ENCODE data around the gene CACNA2D3. TPM values are rescaled to one million over a fixed set of nuclear protein-coding genes. Genes with fewer than 3 reads are reported as not detected.

CACNA2D3 gene
- polyA plus RNA-seq, 1 donor (not counting 4 experiments of a cell fraction or from before 2014, with no cell fraction given) = 0.08 TPM

DNA sequence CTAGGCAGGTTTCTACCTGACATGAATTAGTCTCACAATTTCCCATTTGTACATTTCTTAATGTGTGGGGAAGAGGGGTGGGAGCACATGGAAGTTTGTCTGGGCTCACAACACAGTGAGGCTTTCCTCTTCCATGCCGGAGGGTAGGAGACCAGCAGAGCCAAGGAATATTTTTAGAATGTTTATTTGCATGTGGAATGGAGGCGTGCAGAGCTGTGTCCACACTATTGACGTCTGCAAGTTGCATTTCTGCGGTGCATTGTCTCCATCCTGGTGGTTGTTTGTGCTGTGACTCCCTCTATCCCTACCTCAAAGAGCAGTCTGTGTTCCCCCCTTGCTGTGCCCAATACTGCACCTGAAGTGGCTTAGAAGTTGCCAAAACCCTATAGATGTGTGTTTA is 908.6 kb downstream of the CACNA2D3 start:
- Histone ChIP-seq H3K4me3 (ENCODE audit: control insufficient read depth in 2 of 3, extremely low read depth in 1 of 3, insufficient read depth in 2 of 3, low read depth in 1 of 3, low read length in 3 of 3) (no peak overlapping the region), H3K27me3 (ENCODE audit: control insufficient read depth, extremely low read depth, insufficient read depth, low read length) (no peaks in the 10 kb centered on the region), H3K27ac (ENCODE audit: control insufficient read depth, insufficient read depth, low read length) (no peak overlapping the region), H3K9me1 (ENCODE audit: control insufficient read depth, extremely low read depth, insufficient read depth, low read length) (no peaks in the 10 kb centered on the region), H4K20me1 (ENCODE audit: control insufficient read depth, extremely low read depth, insufficient read depth, low read length) (no peaks in the 10 kb centered on the region), H3K36me3 (ENCODE audit: control insufficient read depth in 2 of 2, extremely low read depth in 1 of 2, insufficient read depth in 2 of 2, low read length in 2 of 2) (no peaks in the 10 kb centered on the region), H3K9me3 (ENCODE audit: control insufficient read depth, low read depth, low read length) (no peaks in the 10 kb centered on the region), H3K4me1 (ENCODE audit: control insufficient read depth, extremely low read depth, insufficient read depth, low read length) (no peaks in the 10 kb centered on the region), H3K9ac (ENCODE audit: control insufficient read depth, extremely low read depth, insufficient read depth, low read length) (no peak overlapping the region), H3K4me2 (ENCODE audit: control insufficient read depth, extremely low read depth, insufficient read depth, low read depth, low read length) (no peak overlapping the region), H2AFZ (ENCODE audit: control insufficient read depth, low read length) (no peak overlapping the region), H3K79me2 (ENCODE audit: control insufficient read depth, insufficient read depth, low read length) (no peaks in the 10 kb centered on the region)
- DNase-seq (ENCODE audit: low read depth, low spot score) (no peak), FAIRE-seq (no peak)
- dilution Hi-C loops (cut with MboI; ENCODE audit: extremely low pct_ligation_motif_present, low sequenced_read_pairs) = no loop called here
- TF ChIP-seq EZH2 (IDR thresholded peaks at IDR 0.05; ENCODE audit: low read length) (no peak), CTCF (optimal IDR thresholded peaks at IDR 0.05 in 1 of 3, IDR thresholded peaks at IDR 0.05 in 1 of 3, conservative IDR thresholded peaks at IDR 0.05 in 1 of 3; ENCODE audit: extremely low read depth in 1 of 3, insufficient read depth in 2 of 3, low read length in 3 of 3) (no peak)

DNA sequence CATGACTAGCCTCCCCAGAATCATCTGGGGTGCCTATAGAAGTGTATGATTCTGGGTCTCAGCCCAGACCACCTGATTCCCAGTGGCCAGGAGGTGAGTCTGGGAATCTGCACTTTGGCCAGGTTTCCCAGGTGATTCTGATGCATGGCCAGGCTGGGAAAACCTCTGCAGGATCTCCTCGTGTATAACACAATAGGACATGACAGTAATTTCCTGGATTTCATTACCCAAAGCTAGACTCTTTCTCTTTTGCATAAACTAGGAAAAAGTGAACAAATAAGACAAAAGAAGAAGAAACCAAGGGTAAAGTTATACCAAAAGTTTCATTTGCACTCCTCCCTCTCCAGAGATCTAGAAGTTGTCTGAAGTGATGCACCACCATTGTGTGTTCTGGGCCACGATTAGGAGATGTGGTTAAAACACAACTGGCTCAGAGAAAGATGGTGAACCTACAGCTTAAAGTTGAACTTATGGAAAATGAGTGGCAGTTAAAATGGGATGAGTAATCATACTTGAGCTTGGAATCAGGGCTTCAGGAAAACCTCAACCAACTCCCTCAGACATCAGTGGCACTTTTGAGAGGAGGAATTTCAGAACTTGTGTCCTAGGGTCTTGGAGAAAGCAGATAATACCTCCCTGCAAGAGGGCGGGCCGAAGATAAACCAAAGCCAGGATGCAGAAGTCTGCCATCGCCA is 914.7 kb downstream of the CACNA2D3 start:
- TF ChIP-seq EZH2 (IDR thresholded peaks at IDR 0.05; ENCODE audit: low read length) (no peak), CTCF (optimal IDR thresholded peaks at IDR 0.05 in 1 of 3, IDR thresholded peaks at IDR 0.05 in 1 of 3, conservative IDR thresholded peaks at IDR 0.05 in 1 of 3; ENCODE audit: extremely low read depth in 1 of 3, insufficient read depth in 2 of 3, low read length in 3 of 3) (no peak)
- dilution Hi-C loops (cut with MboI; ENCODE audit: extremely low pct_ligation_motif_present, low sequenced_read_pairs) = no loop called here
- H3K27ac ChIP-seq (ENCODE audit: control insufficient read depth, insufficient read depth, low read length) = no peak overlapping the region
- no peaks in the 10 kb centered on the region for H3K9me3 ChIP-seq (ENCODE audit: control insufficient read depth, low read depth, low read length)
- H3K4me3 ChIP-seq (ENCODE audit: control insufficient read depth in 2 of 3, extremely low read depth in 1 of 3, insufficient read depth in 2 of 3, low read depth in 1 of 3, low read length in 3 of 3) = no peak overlapping the region
- no peaks in the 10 kb centered on the region for H3K9me1 ChIP-seq (ENCODE audit: control insufficient read depth, extremely low read depth, insufficient read depth, low read length)
- H3K79me2 ChIP-seq (ENCODE audit: control insufficient read depth, insufficient read depth, low read length) = no peaks in the 10 kb centered on the region
- DNase-seq (ENCODE audit: low read depth, low spot score) (no peak), FAIRE-seq (no peak)
- no peaks in the 10 kb centered on the region for H4K20me1 ChIP-seq (ENCODE audit: control insufficient read depth, extremely low read depth, insufficient read depth, low read length)
- H3K9ac ChIP-seq (ENCODE audit: control insufficient read depth, extremely low read depth, insufficient read depth, low read length) = no peak overlapping the region
- H3K4me2 ChIP-seq (ENCODE audit: control insufficient read depth, extremely low read depth, insufficient read depth, low read depth, low read length) = no peak overlapping the region
- no peaks in the 10 kb centered on the region for H3K36me3 ChIP-seq (ENCODE audit: control insufficient read depth in 2 of 2, extremely low read depth in 1 of 2, insufficient read depth in 2 of 2, low read length in 2 of 2)
- H3K27me3 ChIP-seq (ENCODE audit: control insufficient read depth, extremely low read depth, insufficient read depth, low read length) = no peaks in the 10 kb centered on the region
- H2AFZ ChIP-seq (ENCODE audit: control insufficient read depth, low read length) = no peak overlapping the region
- H3K4me1 ChIP-seq (ENCODE audit: control insufficient read depth, extremely low read depth, insufficient read depth, low read length) = no peaks in the 10 kb centered on the region
